CD14-positive monocyte (primary cell): ENCODE measurements around the gene FRMD4A. TPM values are rescaled to one million over a fixed set of nuclear protein-coding genes. Genes with fewer than 3 reads are reported as not detected.

Source experiments
- DNase-seq, 3 donors: peaks; one replicate each; pipeline ENCODE4 v3.0.0-alpha.2; 2011 to 2022
- H2AFZ ChIP-seq: 2 replicates; pipeline ENCODE4 v1.6.0; 2012; ENCODE audit warnings: mild to moderate bottlenecking, low read depth, low read length, inconsistent platforms; ENCODE audit not compliant: insufficient read depth, poor library complexity, severe bottlenecking
- H3K27ac ChIP-seq, 2 donors: 1 replicate in 1 of 2; 2 replicates in 1 of 2; pipeline ENCODE4 v1.5.1; 2012 to 2013; ENCODE audit warnings: low read length in 2 of 2, control low read depth in 1 of 2, inconsistent platforms in 1 of 2, low read depth in 1 of 2, mild to moderate bottlenecking in 1 of 2
- H3K27me3 ChIP-seq, 2 donors: one replicate each; pipeline versions ENCODE4 v1.6.0 to v1.6.1; 2011 to 2013; ENCODE audit warnings: low read length in 2 of 2; ENCODE audit not compliant: control insufficient read depth in 2 of 2, insufficient read depth in 2 of 2
- H3K36me3 ChIP-seq, 2 donors: replicated peaks in 1 of 2; 1 replicate in 1 of 2; 2 replicates in 1 of 2; pipeline versions ENCODE4 v1.5.1 to v1.6.1; 2012 to 2013; ENCODE audit warnings: low read length in 2 of 2, control low read depth in 1 of 2, inconsistent platforms in 1 of 2, mild to moderate bottlenecking in 1 of 2; ENCODE audit not compliant: insufficient read depth in 2 of 2, control insufficient read depth in 1 of 2
- H3K4me1 ChIP-seq, 2 donors: 1 replicate in 1 of 2; 2 replicates in 1 of 2; pipeline versions ENCODE4 v1.5.1 to v1.6.1; 2012 to 2013; ENCODE audit warnings: low read length in 2 of 2, control low read depth in 1 of 2, inconsistent platforms in 1 of 2, mild to moderate bottlenecking in 1 of 2, moderate library complexity in 1 of 2; ENCODE audit not compliant: insufficient read depth in 2 of 2, control insufficient read depth in 1 of 2
- H3K4me2 ChIP-seq: replicated peaks from 2 replicates; pipeline ENCODE3; 2012; ENCODE audit warnings: low read length, moderate library complexity, mild to moderate bottlenecking; ENCODE audit not compliant: poor library complexity, severe bottlenecking; ENCODE audit errors: extremely low read depth
- H3K4me3 ChIP-seq, 3 experiments: fragments of 200-600 bp in 1 of 3; sonication (generic) in 1 of 3; replicated peaks in 1 of 3; 1 replicate in 2 of 3; 2 replicates in 1 of 3; pipeline ENCODE4 v1.5.1; 2011 to 2013; ENCODE audit warnings: low read length in 3 of 3, mild to moderate bottlenecking in 3 of 3, control low read depth in 2 of 3, low read depth in 2 of 3, inconsistent platforms in 1 of 3, moderate library complexity in 1 of 3
- H3K79me2 ChIP-seq: 2 replicates; pipeline ENCODE4 v1.6.0; 2012; ENCODE audit warnings: mild to moderate bottlenecking, control low read depth, inconsistent platforms, low read length, moderate library complexity; ENCODE audit not compliant: insufficient read depth
- H3K9ac ChIP-seq: 2 replicates; pipeline ENCODE4 v1.6.0; 2017; ENCODE audit warnings: low read length, mild to moderate bottlenecking; ENCODE audit not compliant: insufficient read depth, poor library complexity, severe bottlenecking
- H3K9me3 ChIP-seq, 2 donors: replicated peaks in 1 of 2; 1 replicate in 1 of 2; 2 replicates in 1 of 2; pipeline versions ENCODE4 v1.5.1 to v1.6.1; 2012 to 2013; ENCODE audit warnings: low read length in 2 of 2, control low read depth in 1 of 2; ENCODE audit not compliant: control insufficient read depth in 1 of 2, insufficient read depth in 1 of 2
- H4K20me1 ChIP-seq: 2 replicates; pipeline ENCODE4 v1.6.0; 2012; ENCODE audit warnings: mild to moderate bottlenecking, low read length, control low read depth, moderate library complexity; ENCODE audit not compliant: insufficient read depth
- H3K27ac Mint-ChIP-seq, 7 donors: one replicate each; pipeline ENCODE4 v1.8.0; 2020; ENCODE audit warnings: mild to moderate bottlenecking in 7 of 7, mixed read lengths in 7 of 7, moderate library complexity in 6 of 7, inconsistent platforms in 2 of 7
- H3K27me3 Mint-ChIP-seq, 3 donors: one replicate each; pipeline ENCODE4 v1.8.0; 2021 to 2022; ENCODE audit warnings: low read depth in 3 of 3, mild to moderate bottlenecking in 3 of 3, mixed read lengths in 3 of 3, moderate library complexity in 3 of 3, inconsistent platforms in 1 of 3
- H3K36me3 Mint-ChIP-seq, 2 donors: one replicate each; pipeline ENCODE4 v1.8.0; 2020; ENCODE audit warnings: mixed read lengths in 2 of 2, inconsistent platforms in 1 of 2, mild to moderate bottlenecking in 1 of 2
- H3K4me1 Mint-ChIP-seq: one replicate; pipeline ENCODE4 v1.8.0; 2020; ENCODE audit warnings: mild to moderate bottlenecking, mixed read lengths
- H3K4me3 Mint-ChIP-seq, 2 donors: one replicate each; pipeline ENCODE4 v1.8.0; 2020; ENCODE audit warnings: mild to moderate bottlenecking in 2 of 2, mixed read lengths in 2 of 2, moderate library complexity in 1 of 2
- H3K9me3 Mint-ChIP-seq, 7 donors: one replicate each; pipeline ENCODE4 v1.8.0; 2020 to 2022; ENCODE audit warnings: mixed read lengths in 7 of 7, mild to moderate bottlenecking in 6 of 7, moderate library complexity in 6 of 7, inconsistent platforms in 2 of 7
- CTCF ChIP-seq: fragments of 200-600 bp; IDR thresholded peaks from one replicate; pipeline ENCODE4 v1.8.0; 2022; ENCODE audit warnings: antibody characterized with exemption, mild to moderate bottlenecking
- WGBS: methylation state at CpG from one replicate; pipeline ENCODE4 v1.1.5; 2013; ENCODE audit warnings: missing lambda C conversion rate; ENCODE audit not compliant: insufficient coverage; 5-methylcytosine and 5-hydroxymethylcytosine counted together
- intact Hi-C, 2 donors: fragments of 100-400 bp; cut with micrococcal nuclease; formaldehyde crosslinking; loops; one replicate each; pipeline versions ENCODE4 v1.15.0 to v1.15.1; 2023
- polyA plus RNA-seq, 3 donors: library from polyadenylated mRNA; depleted of rRNA in 1 of 3; unstranded in 2 of 3; stranded (reverse) in 1 of 3; fragments of 300-500 nt in 2 of 3; fragments of >200 nt in 1 of 3; fragmentation: Illumina TruSeq in 2 of 3; gene quantifications; 1 replicate in 2 of 3; 2 replicates in 1 of 3; pipeline ENCODE4 v1.2.3, GENCODE V29; 2012 to 2021

Gene FRMD4A
- polyA plus RNA-seq, 3 donors, result 0.12 TPM; not detected in 2

- no peaks in the 10 kb centered on the region for H3K79me2 ChIP-seq
- no peaks in the 10 kb centered on the region for H3K36me3 ChIP-seq
- H3K27me3 ChIP-seq, result no peaks in the 10 kb centered on the region
- no peaks in the 10 kb centered on the region for H3K4me1 ChIP-seq
- peaks cover 0 to 11% (median 2%) of the 10 kb centered on the region in 7 donors for H3K9me3 Mint-ChIP-seq
- H3K27me3 Mint-ChIP-seq, result peaks cover 2 to 18% (median 9%) of the 10 kb centered on the region in 3 donors
- no peaks in the 10 kb centered on the region for H3K36me3 Mint-ChIP-seq
- H3K27ac Mint-ChIP-seq, result no peak overlapping the region
- DNase-seq, result no peak
- no peaks in the 10 kb centered on the region for H3K4me1 Mint-ChIP-seq
- intact Hi-C loops, result no loop called here
- no peak for TF ChIP-seq CTCF
- H3K4me3 ChIP-seq, result no peak overlapping the region
- no peak overlapping the region for H3K9ac ChIP-seq
- no peak overlapping the region for H2AFZ ChIP-seq
- H3K4me3 Mint-ChIP-seq, result no peak overlapping the region
- no peaks in the 10 kb centered on the region for H4K20me1 ChIP-seq
- no peak overlapping the region for H3K27ac ChIP-seq
- H3K4me2 ChIP-seq, result no peak overlapping the region
- 85% methylated on average over 5 of the region's 6 CpGs for WGBS
- no peaks in the 10 kb centered on the region for H3K9me3 ChIP-seq
Measured at GRCh38 chr10:14236341-14236740, 94.4 kb downstream of the FRMD4A start.

- DNase-seq, result no peak
- Histone ChIP-seq H3K4me2 (no peak overlapping the region), H3K4me3 (no peak overlapping the region), H3K27me3 (no peaks in the 10 kb centered on the region), H3K27ac (no peak overlapping the region), H2AFZ (no peak overlapping the region), H3K4me1 (no peaks in the 10 kb centered on the region), H4K20me1 (no peaks in the 10 kb centered on the region), H3K36me3 (no peaks in the 10 kb centered on the region), H3K9ac (no peak overlapping the region), H3K79me2 (no peaks in the 10 kb centered on the region), H3K9me3 (no peaks in the 10 kb centered on the region)
- H3K9me3 Mint-ChIP-seq, result peaks cover under 1 to 14% (median 2%) of the 10 kb centered on the region in 7 donors
- 100% methylated on average over 6 of the region's 11 CpGs for WGBS
- no peak for TF ChIP-seq CTCF
- intact Hi-C loops, result no loop called here
- H3K4me3 Mint-ChIP-seq, result no peak overlapping the region
- H3K36me3 Mint-ChIP-seq, result no peaks in the 10 kb centered on the region
- no peak overlapping the region for H3K27ac Mint-ChIP-seq
- H3K27me3 Mint-ChIP-seq, result peaks cover 2 to 19% (median 9%) of the 10 kb centered on the region in 3 donors
- H3K4me1 Mint-ChIP-seq, result no peaks in the 10 kb centered on the region
Measured at GRCh38 chr10:14235566-14236195, 95.0 kb downstream of the FRMD4A start.
